GM19023 (cell line): ENCODE data around the gene YPEL1.

Experiments used
- ATAC-seq: cut with Tn5 transposase; IDR thresholded peaks from one replicate; pipeline ENCODE4 v1.9.1; 2021; ENCODE audit warnings: mild to moderate bottlenecking, moderate library complexity; ENCODE audit not compliant: unreplicated experiment

YPEL1 gene

GRCh38 chr22:21735200-21736083, at the start of gene YPEL1:
YPEL1 (minus strand) TSS chr22:21735794; CDS start chr22:21710744, 25,050 bp downstream.
- ATAC-seq = peak; percentile 86

GRCh38 chr22:21780259-21780658, 44.7 kb upstream of the YPEL1 start:
- no peak for ATAC-seq

- ATAC-seq = no peak
Observed at GRCh38 chr22:21779444-21779843, 43.9 kb upstream of the YPEL1 start.

GRCh38 chr22:21778705-21779363, 43.2 kb upstream of the YPEL1 start:
- ATAC-seq = no peak

- no peak for ATAC-seq
Observed at GRCh38 chr22:21771631-21771976, 36.0 kb upstream of the YPEL1 start.

GRCh38 chr22:21768435-21768834, 32.8 kb upstream of the YPEL1 start:
- ATAC-seq = no peak

- peak; percentile 43 for ATAC-seq
Observed at GRCh38 chr22:21766691-21767462, 31.3 kb upstream of the YPEL1 start.

GRCh38 chr22:21765909-21766529, 30.4 kb upstream of the YPEL1 start:
- ATAC-seq = no peak

- ATAC-seq = no peak
Observed at GRCh38 chr22:21764038-21764804, 28.6 kb upstream of the YPEL1 start.

- peak; percentile 65 for ATAC-seq
Observed at GRCh38 chr22:21762712-21763581, 27.4 kb upstream of the YPEL1 start.

GRCh38 chr22:21761994-21762680, 26.5 kb upstream of the YPEL1 start:
- no peak for ATAC-seq

- ATAC-seq = no peak
Observed at GRCh38 chr22:21761086-21761485, 25.5 kb upstream of the YPEL1 start.

GRCh38 chr22:21760640-21761039, 25.0 kb upstream of the YPEL1 start:
- no peak for ATAC-seq

GRCh38 chr22:21759646-21760376, 24.2 kb upstream of the YPEL1 start:
- no peak for ATAC-seq

GRCh38 chr22:21759093-21759492, 23.5 kb upstream of the YPEL1 start:
- no peak for ATAC-seq

- no peak for ATAC-seq
Observed at GRCh38 chr22:21758091-21758864, 22.7 kb upstream of the YPEL1 start.

- no peak for ATAC-seq
Observed at GRCh38 chr22:21755851-21756284, 20.3 kb upstream of the YPEL1 start.
